Testis (tissue), 2 donors: Measurements from ENCODE around the gene PLA2G4A.

ENCODE experiments used
- POLR2A ChIP-seq: fragments of 450-650 bp; IDR thresholded peaks from one replicate; pipeline ENCODE4 v1.6.1; 2017; ENCODE audit warnings: antibody characterized with exemption, mild to moderate bottlenecking, moderate library complexity
- TF ChIP-seq, protein P1 (sequence below), 3 experiments: fragments of 450-650 bp in 2 of 3; fragments of 200-600 bp in 1 of 3; sonication (generic) in 1 of 3; IDR thresholded peaks; one replicate each; pipeline ENCODE4 v1.5.1; 2016 to 2019; ENCODE audit warnings: antibody characterized with exemption in 3 of 3, mild to moderate bottlenecking in 2 of 3, moderate library complexity in 1 of 3

DNA sequence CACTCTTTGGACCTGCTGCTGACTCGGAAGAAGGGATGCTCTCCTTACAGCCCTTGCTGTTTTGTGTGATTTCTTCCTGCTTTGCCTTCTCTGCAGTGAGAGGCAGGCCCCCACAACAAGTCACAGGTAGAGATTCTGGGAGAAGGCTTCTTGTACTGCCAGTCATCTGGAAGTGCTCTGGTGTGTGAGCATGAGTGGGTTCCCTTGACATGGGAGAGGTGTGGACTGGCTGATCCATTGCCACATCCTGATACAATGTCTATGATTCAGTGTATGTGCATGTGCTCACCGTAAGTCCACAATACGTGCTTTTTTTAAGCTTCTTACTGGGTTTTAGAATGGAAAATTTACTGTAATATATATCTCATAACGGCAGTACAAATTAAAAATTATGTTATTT is 46.0 kb upstream of the PLA2G4A start:
- no peak for TF ChIP-seq POLR2A
- TF ChIP-seq, protein P1, sequence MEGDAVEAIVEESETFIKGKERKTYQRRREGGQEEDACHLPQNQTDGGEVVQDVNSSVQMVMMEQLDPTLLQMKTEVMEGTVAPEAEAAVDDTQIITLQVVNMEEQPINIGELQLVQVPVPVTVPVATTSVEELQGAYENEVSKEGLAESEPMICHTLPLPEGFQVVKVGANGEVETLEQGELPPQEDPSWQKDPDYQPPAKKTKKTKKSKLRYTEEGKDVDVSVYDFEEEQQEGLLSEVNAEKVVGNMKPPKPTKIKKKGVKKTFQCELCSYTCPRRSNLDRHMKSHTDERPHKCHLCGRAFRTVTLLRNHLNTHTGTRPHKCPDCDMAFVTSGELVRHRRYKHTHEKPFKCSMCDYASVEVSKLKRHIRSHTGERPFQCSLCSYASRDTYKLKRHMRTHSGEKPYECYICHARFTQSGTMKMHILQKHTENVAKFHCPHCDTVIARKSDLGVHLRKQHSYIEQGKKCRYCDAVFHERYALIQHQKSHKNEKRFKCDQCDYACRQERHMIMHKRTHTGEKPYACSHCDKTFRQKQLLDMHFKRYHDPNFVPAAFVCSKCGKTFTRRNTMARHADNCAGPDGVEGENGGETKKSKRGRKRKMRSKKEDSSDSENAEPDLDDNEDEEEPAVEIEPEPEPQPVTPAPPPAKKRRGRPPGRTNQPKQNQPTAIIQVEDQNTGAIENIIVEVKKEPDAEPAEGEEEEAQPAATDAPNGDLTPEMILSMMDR (IDR thresholded peaks at IDR 0.05), result no peak
